ENCODE results near the gene APLF. TPM values are rescaled to one million over a fixed set of nuclear protein-coding genes. Genes with fewer than 3 reads are reported as not detected.

The APLF gene
- total and polyA plus RNA-seq, 2 donors from 2014 or later, result 0.95 to 5.9 TPM

GRCh38 chr2:68456198-68456597 lies 11.2 kb upstream of the APLF start:
- H3K27ac ChIP-seq (ENCODE audit: low read depth in 2 of 2, low read length in 2 of 2), result no peak overlapping the region
- H3K9me3 ChIP-seq (ENCODE audit: control insufficient read depth in 2 of 3, insufficient read depth in 1 of 3, low read length in 3 of 3), result no peaks in the 10 kb centered on the region
- DNase-seq, result no peak
- no peak overlapping the region for H3K9ac ChIP-seq (ENCODE audit: low read length in 3 of 3)
- H3K4me3 ChIP-seq (ENCODE audit: low read length in 3 of 3), result no peak overlapping the region
- H3K36me3 ChIP-seq (ENCODE audit: control insufficient read depth in 2 of 3, insufficient read depth in 3 of 3, low read length in 3 of 3), result no peaks in the 10 kb centered on the region
- H3K27me3 ChIP-seq (ENCODE audit: control insufficient read depth, insufficient read depth, low read length), result no peaks in the 10 kb centered on the region
- H3K4me1 ChIP-seq (ENCODE audit: control insufficient read depth in 2 of 3, insufficient read depth in 2 of 3, low read depth in 1 of 3, low read length in 3 of 3), result no peaks in the 10 kb centered on the region
- no peak for TF ChIP-seq CTCF (IDR thresholded peaks at IDR 0.05; ENCODE audit: borderline replicate concordance, extremely low read depth, insufficient read depth)
- no peak for FAIRE-seq
- intact Hi-C loops (cut with DNase I), result no loop called here

GRCh38 chr2:68458981-68459380 lies 8.4 kb upstream of the APLF start:
- no peak for DNase-seq
- no peaks in the 10 kb centered on the region for H3K27me3 ChIP-seq (ENCODE audit: control insufficient read depth, insufficient read depth, low read length)
- no peaks in the 10 kb centered on the region for H3K36me3 ChIP-seq (ENCODE audit: control insufficient read depth in 2 of 3, insufficient read depth in 3 of 3, low read length in 3 of 3)
- H3K9me3 ChIP-seq (ENCODE audit: control insufficient read depth in 2 of 3, insufficient read depth in 1 of 3, low read length in 3 of 3), result no peaks in the 10 kb centered on the region
- H3K4me1 ChIP-seq (ENCODE audit: control insufficient read depth in 2 of 3, insufficient read depth in 2 of 3, low read depth in 1 of 3, low read length in 3 of 3), result no peaks in the 10 kb centered on the region
- FAIRE-seq, result no peak
- no peak overlapping the region for H3K9ac ChIP-seq (ENCODE audit: low read length in 3 of 3)
- no peak overlapping the region for H3K4me3 ChIP-seq (ENCODE audit: low read length in 3 of 3)
- no peak for TF ChIP-seq CTCF (IDR thresholded peaks at IDR 0.05; ENCODE audit: borderline replicate concordance, extremely low read depth, insufficient read depth)
- intact Hi-C loops (cut with DNase I), result no loop called here
- no peak overlapping the region for H3K27ac ChIP-seq (ENCODE audit: low read depth in 2 of 2, low read length in 2 of 2)

- no peaks in the 10 kb centered on the region for H3K9me3 ChIP-seq (ENCODE audit: control insufficient read depth in 2 of 3, insufficient read depth in 1 of 3, low read length in 3 of 3)
- no peak overlapping the region for H3K9ac ChIP-seq (ENCODE audit: low read length in 3 of 3)
- H3K36me3 ChIP-seq (ENCODE audit: control insufficient read depth in 2 of 3, insufficient read depth in 3 of 3, low read length in 3 of 3), result no peaks in the 10 kb centered on the region
- FAIRE-seq (peak; percentile 98), DNase-seq (peak in 2 of 5 donors; percentile 77 to 79)
- intact Hi-C loops (cut with DNase I), result no loop called here
- no peak overlapping the region for H3K27ac ChIP-seq (ENCODE audit: low read depth in 2 of 2, low read length in 2 of 2)
- no peaks in the 10 kb centered on the region for H3K27me3 ChIP-seq (ENCODE audit: control insufficient read depth, insufficient read depth, low read length)
- no peak overlapping the region for H3K4me3 ChIP-seq (ENCODE audit: low read length in 3 of 3)
- TF ChIP-seq CTCF (IDR thresholded peaks at IDR 0.05; ENCODE audit: borderline replicate concordance, extremely low read depth, insufficient read depth), result peak; percentile 74
- H3K4me1 ChIP-seq (ENCODE audit: control insufficient read depth in 2 of 3, insufficient read depth in 2 of 3, low read depth in 1 of 3, low read length in 3 of 3), result peaks cover 0 to 5% (median 2%) of the 10 kb centered on the region in 3 donors
Observed at GRCh38 chr2:68463287-68463877, 4.0 kb upstream of the APLF start.

DNA sequence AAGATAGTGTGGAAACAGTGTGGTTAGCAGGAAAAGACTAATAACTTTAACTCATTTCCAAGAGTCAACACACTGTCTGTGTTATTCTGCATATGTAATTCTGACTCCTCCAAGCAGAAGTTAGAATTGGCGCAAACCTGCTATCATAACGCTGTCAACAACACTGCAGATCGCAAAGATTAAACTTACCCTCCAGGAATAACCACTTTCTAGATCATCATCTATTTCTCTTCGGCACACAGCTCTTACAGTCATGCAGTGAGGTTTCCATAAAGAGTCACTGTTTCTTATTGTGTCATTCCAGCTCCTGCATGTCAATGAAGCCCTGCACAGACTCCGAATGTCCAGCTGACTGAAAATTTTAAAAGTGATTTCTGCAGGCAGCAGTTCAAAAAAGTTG lies 2.7 kb upstream of the APLF start:
- H3K9me3 ChIP-seq (ENCODE audit: control insufficient read depth in 2 of 3, insufficient read depth in 1 of 3, low read length in 3 of 3), result no peaks in the 10 kb centered on the region
- intact Hi-C loops (cut with DNase I), result no loop called here
- no peak for FAIRE-seq

More for the DNA sequence above, 2.7 kb upstream of the APLF start:
- Histone ChIP-seq H3K27me3 (ENCODE audit: control insufficient read depth, insufficient read depth, low read length) (no peaks in the 10 kb centered on the region), H3K4me1 (ENCODE audit: control insufficient read depth in 2 of 3, insufficient read depth in 2 of 3, low read depth in 1 of 3, low read length in 3 of 3) (peaks cover 0 to 5% (median 5%) of the 10 kb centered on the region in 3 donors), H3K4me3 (ENCODE audit: low read length in 3 of 3) (no peak overlapping the region), H3K9ac (ENCODE audit: low read length in 3 of 3) (no peak overlapping the region), H3K27ac (ENCODE audit: low read depth in 2 of 2, low read length in 2 of 2) (no peak overlapping the region), H3K36me3 (ENCODE audit: control insufficient read depth in 2 of 3, insufficient read depth in 3 of 3, low read length in 3 of 3) (no peaks in the 10 kb centered on the region)
- no peak for TF ChIP-seq CTCF (IDR thresholded peaks at IDR 0.05; ENCODE audit: borderline replicate concordance, extremely low read depth, insufficient read depth)
- no peak for DNase-seq
